Large intestine (tissue), 3 donors: ENCODE measurements around the gene CCDC187. TPM values are rescaled to one million over a fixed set of nuclear protein-coding genes. Genes with fewer than 3 reads are reported as not detected.

Experiments used
- DNase-seq, 2 donors: peaks; one replicate each; pipeline versions ENCODE4 v3.0.0 to v3.0.0-alpha.2; 2013
- H3K27ac ChIP-seq: one replicate; pipeline ENCODE4 v1.5.1; 2013; ENCODE audit warnings: low read length
- H3K27me3 ChIP-seq: 2 replicates; pipeline ENCODE4 v1.6.1; 2013; ENCODE audit warnings: low read length; ENCODE audit not compliant: control insufficient read depth, insufficient read depth
- H3K36me3 ChIP-seq: 2 replicates; pipeline ENCODE4 v1.6.1; 2013; ENCODE audit warnings: low read length; ENCODE audit not compliant: control insufficient read depth, insufficient read depth
- H3K4me1 ChIP-seq: one replicate; pipeline ENCODE4 v1.6.1; 2013; ENCODE audit warnings: low read length; ENCODE audit not compliant: control insufficient read depth, insufficient read depth
- H3K4me3 ChIP-seq: one replicate; pipeline ENCODE4 v1.5.1; 2013; ENCODE audit warnings: low read length
- H3K9me3 ChIP-seq: one replicate; pipeline ENCODE4 v1.6.1; 2013; ENCODE audit warnings: mild to moderate bottlenecking, low read depth, low read length, moderate library complexity; ENCODE audit not compliant: control insufficient read depth
- WGBS: methylation state at CpG from one replicate; pipeline ENCODE4 v1.1.5; 2013; ENCODE audit warnings: low lambda C conversion rate; ENCODE audit not compliant: insufficient coverage; 5-methylcytosine and 5-hydroxymethylcytosine counted together
- polyA plus RNA-seq: library from polyadenylated mRNA; unstranded; fragments of 120-200 nt; gene quantifications from one replicate; pipeline ENCODE4 v1.2.1, GENCODE V29; 2013

CCDC187 gene
- polyA plus RNA-seq, 1 donor: 2.0 TPM

DNA sequence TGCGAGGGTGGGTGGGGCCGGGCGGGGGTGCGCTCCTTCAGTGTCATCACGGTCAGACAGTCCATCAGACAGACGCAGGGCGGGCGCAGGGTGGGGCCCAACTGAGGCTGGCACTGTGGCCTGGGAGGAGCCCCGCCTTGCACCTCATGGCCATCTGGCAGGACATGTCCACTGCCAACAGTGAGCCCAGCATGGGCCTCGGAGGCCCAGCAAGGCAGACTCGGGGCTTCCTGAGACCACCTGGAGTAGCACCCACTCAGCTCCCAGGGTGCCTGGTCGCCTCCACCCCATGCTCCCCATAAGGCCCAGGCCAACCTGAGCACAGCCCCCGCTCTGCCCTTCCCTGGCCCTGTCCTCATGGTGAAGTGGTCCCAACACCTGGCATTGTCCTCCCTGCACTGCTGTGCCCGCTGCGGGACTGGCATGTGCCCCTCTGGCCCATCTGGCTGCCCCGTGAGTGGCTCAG lies 14.9 kb upstream of the CCDC187 start:
- H3K4me3 ChIP-seq: no peak overlapping the region
- H3K9me3 ChIP-seq: peaks cover 5% of the 10 kb centered on the region
- no peaks in the 10 kb centered on the region for H3K27me3 ChIP-seq
- no CpG with 5 or more reads among the region's 16 CpGs for WGBS
- DNase-seq: no peak
- no peak overlapping the region for H3K27ac ChIP-seq
- no peaks in the 10 kb centered on the region for H3K36me3 ChIP-seq
- no peaks in the 10 kb centered on the region for H3K4me1 ChIP-seq

- no peak for DNase-seq
- Histone ChIP-seq H3K27ac (no peak overlapping the region), H3K4me1 (no peaks in the 10 kb centered on the region), H3K27me3 (no peaks in the 10 kb centered on the region), H3K36me3 (no peaks in the 10 kb centered on the region), H3K4me3 (no peak overlapping the region), H3K9me3 (peaks cover 5% of the 10 kb centered on the region)
- no CpG with 5 or more reads among the region's 21 CpGs for WGBS
These were observed 14.3 kb upstream of the CCDC187 start for GRCh38 chr9:136318111-136318775.

- no peak for DNase-seq
- Histone ChIP-seq H3K27ac (no peak overlapping the region), H3K9me3 (peaks cover 5% of the 10 kb centered on the region), H3K4me3 (no peak overlapping the region), H3K4me1 (no peaks in the 10 kb centered on the region), H3K27me3 (no peaks in the 10 kb centered on the region), H3K36me3 (no peaks in the 10 kb centered on the region)
- WGBS: 83% methylated on average over 2 of the region's 16 CpGs
These were observed 13.8 kb upstream of the CCDC187 start for GRCh38 chr9:136317695-136318094.

DNA sequence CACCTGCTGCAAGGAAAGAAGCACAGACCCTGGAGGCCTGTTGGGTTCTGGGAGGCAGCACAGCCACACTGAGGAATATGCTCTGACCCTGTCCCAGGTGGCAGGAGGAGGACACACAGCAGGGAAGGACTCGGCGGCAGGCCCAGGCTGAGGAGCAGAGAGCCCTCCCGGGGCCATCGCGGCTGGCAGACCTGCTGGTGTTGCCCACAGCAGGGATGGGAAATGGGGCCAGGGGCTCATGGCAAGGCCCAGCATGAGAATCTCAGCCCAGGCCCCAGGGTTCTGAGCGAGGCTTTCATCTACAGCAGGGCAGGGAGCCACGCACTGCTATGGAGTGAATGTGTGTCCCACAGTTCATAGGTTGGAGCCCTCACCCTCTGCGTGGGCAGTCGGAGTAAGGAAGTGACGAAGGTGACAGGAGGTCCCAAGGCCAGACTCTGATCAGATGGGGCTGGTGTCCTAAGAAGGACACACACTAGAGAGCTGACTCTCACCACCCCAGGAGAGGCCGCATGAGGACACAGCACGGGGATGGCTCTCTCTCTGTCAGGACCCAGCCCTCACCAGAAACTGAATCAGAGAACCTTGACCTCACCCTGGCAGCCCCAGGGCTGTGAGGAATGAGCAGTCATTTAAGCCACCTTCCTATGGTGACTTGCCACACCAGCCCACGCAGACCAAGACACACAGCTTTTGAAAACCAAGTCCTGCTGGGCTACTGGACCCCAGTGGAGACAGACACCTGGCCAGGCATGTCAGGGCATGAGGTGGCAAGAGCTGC lies 13.2 kb upstream of the CCDC187 start:
- no peaks in the 10 kb centered on the region for H3K36me3 ChIP-seq
- WGBS: no CpG with 5 or more reads among the region's 13 CpGs
- H3K4me3 ChIP-seq: no peak overlapping the region
- no peak for DNase-seq
- H3K27me3 ChIP-seq: no peaks in the 10 kb centered on the region
- no peak overlapping the region for H3K27ac ChIP-seq
- H3K4me1 ChIP-seq: no peaks in the 10 kb centered on the region
- H3K9me3 ChIP-seq: peaks cover 5% of the 10 kb centered on the region

- Histone ChIP-seq H3K27ac (no peak overlapping the region), H3K9me3 (peaks cover 5% of the 10 kb centered on the region), H3K4me1 (peaks cover 6% of the 10 kb centered on the region), H3K4me3 (no peak overlapping the region), H3K27me3 (no peaks in the 10 kb centered on the region), H3K36me3 (no peaks in the 10 kb centered on the region)
- no peak for DNase-seq
- WGBS: no CpG with 5 or more reads among the region's 23 CpGs
These were observed 12.4 kb upstream of the CCDC187 start for GRCh38 chr9:136316271-136316751.

DNA sequence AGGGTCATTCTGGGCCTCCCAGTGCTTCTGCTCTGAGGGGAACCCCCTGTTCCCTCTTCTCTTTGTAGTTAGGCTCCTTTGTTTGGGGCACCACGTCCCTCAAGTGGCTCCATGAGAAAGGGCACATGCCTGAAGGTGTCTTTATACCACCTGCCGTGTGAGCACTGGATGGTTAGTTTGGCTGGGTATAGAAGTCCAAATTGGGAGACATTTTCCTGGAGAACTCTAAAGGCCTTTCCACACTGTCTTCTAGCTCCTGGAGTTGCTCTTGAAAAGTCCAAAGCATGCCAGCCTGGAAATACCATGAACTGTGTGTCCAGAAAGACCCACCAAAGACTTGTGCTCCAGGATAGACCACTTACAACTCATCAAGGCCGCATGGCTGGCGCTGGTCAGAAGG lies 11.1 kb upstream of the CCDC187 start:
- Histone ChIP-seq H3K4me3 (no peak overlapping the region), H3K9me3 (peaks cover 5% of the 10 kb centered on the region), H3K27ac (no peak overlapping the region), H3K4me1 (peaks cover 15% of the 10 kb centered on the region), H3K27me3 (no peaks in the 10 kb centered on the region), H3K36me3 (no peaks in the 10 kb centered on the region)
- no peak for DNase-seq
- no CpG with 5 or more reads among the region's 4 CpGs for WGBS

DNA sequence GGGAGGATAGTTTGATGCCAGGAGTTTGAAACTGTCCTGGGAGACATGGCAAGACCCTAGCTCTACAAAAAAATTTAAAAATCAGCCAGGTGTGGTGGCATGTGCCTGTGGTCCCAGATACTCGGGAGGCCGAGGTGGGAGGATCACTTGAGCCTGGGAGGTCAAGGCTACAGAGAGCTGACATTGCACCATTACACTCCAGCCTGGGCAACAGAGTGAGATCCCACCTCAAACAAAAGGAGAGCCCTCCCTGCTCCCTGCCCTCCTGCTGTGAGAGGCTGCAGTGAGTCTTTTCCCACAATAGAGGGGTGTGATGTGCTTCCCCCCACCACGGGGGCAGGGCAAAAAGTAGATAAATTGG lies 10.1 kb upstream of the CCDC187 start:
- no peak overlapping the region for H3K4me3 ChIP-seq
- no peak overlapping the region for H3K27ac ChIP-seq
- 80% methylated on average over 1 of the region's 3 CpGs for whole genome bisulfite sequencing
- DNase-seq: no peak
- peaks cover 7% of the 10 kb centered on the region for H3K9me3 ChIP-seq
- no peaks in the 10 kb centered on the region for H3K27me3 ChIP-seq
- peaks cover 15% of the 10 kb centered on the region for H3K4me1 ChIP-seq
- no peaks in the 10 kb centered on the region for H3K36me3 ChIP-seq

DNA sequence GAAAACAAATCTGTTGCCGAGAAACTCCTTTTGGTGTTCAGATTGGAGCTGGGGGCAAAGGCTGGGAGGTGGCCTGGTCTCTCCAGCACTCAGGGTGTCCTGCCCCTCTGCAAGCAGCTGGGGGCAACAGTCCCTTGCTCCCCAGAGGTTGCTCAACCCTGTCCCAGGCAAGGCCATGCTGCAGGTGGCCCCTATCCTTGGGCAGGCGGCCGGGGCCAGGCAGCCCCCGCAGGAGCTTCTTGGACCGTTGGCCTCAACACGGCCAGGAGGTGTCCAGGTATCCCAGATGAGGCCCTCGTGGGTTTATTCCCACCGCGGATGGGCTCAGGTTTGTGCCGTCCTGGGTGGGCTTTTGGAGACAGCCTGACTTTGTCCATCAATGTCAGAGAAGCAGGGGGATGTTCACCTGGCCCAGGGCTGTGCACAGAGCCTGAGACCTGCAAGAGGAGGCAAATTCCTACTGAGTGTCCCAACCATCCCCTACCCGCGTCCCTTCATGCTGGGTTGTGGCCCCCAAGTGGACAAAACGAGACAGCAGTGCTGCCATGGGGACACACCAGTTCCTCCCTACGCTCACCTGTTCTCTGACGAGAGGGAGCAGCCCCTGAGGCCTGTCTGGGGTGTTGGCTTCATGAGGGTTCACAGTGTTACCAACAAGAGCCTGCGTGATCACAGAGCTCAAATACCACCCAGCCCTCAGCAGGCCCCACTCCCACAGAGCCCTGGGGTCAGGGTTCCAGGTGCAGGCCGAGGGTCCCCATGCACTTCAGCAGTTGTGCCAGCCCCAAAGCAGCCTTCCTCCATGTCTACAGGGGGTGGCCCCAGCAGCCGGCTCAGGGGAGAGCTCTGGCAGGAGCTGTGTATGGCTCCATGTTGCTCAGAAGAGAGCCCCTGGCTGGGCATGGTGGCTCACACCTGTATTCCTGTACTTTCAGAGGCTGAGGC lies 9.5 kb upstream of the CCDC187 start:
- no CpG with 5 or more reads among the region's 18 CpGs for WGBS
- Histone ChIP-seq H3K9me3 (peaks cover 14% of the 10 kb centered on the region), H3K27ac (no peak overlapping the region), H3K27me3 (no peaks in the 10 kb centered on the region), H3K4me3 (no peak overlapping the region), H3K4me1 (peaks cover 15% of the 10 kb centered on the region), H3K36me3 (no peaks in the 10 kb centered on the region)
- DNase-seq: no peak

DNA sequence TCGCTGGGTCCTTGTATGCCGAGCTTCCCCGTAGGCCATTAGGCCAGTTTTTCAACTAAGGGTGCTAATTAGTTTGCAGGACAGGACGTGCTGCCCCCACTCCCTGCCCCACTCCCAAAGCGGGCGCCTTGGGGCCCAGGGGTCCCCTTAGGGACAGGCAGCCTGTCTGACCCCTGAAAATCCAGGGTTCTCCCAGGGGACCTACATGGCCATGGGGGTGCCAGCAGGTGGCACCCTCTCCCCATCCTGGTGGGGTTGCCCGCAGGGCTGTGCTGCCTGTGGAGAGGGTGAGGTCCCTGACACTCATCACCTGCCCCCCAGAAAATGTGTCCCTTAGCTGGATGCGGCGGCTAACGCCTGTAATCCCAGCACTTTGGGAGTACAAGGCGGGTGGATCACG lies 8.5 kb upstream of the CCDC187 start:
- Histone ChIP-seq H3K9me3 (peaks cover 20% of the 10 kb centered on the region), H3K27ac (no peak overlapping the region), H3K36me3 (no peaks in the 10 kb centered on the region), H3K4me1 (peaks cover 15% of the 10 kb centered on the region), H3K27me3 (no peaks in the 10 kb centered on the region), H3K4me3 (no peak overlapping the region)
- WGBS: no CpG with 5 or more reads among the region's 12 CpGs
- peak in 1 of 2 donors; percentile 54 for DNase-seq

DNA sequence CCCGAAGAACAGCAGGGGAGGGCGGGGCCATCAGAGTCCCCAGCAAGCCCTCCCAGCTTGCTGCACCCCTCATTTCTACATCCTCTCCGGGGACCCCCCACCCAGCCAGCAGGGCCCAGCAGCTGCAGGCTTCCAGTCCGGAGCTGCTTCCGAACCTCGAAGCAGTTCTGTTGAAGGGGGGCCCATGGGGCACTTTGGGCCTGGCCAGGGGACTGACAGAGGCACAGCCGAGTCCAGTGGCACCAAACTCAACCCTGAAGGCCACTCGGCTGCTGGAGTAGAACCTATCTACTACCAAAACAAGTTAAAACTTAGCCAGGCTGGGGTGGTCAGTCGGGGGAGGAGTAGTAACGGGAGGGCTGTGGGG lies 8.1 kb upstream of the CCDC187 start:
- Histone ChIP-seq H3K9me3 (peaks cover 24% of the 10 kb centered on the region), H3K27me3 (no peaks in the 10 kb centered on the region), H3K27ac (no peak overlapping the region), H3K4me1 (peaks cover 15% of the 10 kb centered on the region), H3K4me3 (peak overlapping the region; percentile 14), H3K36me3 (no peaks in the 10 kb centered on the region)
- DNase-seq: no peak
- WGBS: no CpG with 5 or more reads among the region's 10 CpGs
